IgD-negative memory B cell (primary cell): Measurements from ENCODE around the gene GPR137. TPM values are rescaled to one million over a fixed set of nuclear protein-coding genes. Genes with fewer than 3 reads are reported as not detected.

Source experiments
- H3K27ac Mint-ChIP-seq, 3 donors: one replicate each; pipeline ENCODE4 v1.8.0; 2020 to 2022; ENCODE audit warnings: mild to moderate bottlenecking in 3 of 3, mixed read lengths in 3 of 3, moderate library complexity in 1 of 3
- H3K27me3 Mint-ChIP-seq: one replicate; pipeline ENCODE4 v1.8.0; 2021; ENCODE audit warnings: mixed read lengths
- H3K36me3 Mint-ChIP-seq: one replicate; pipeline ENCODE4 v1.8.0; 2020; ENCODE audit warnings: mild to moderate bottlenecking, mixed read lengths
- H3K4me1 Mint-ChIP-seq, 3 donors: one replicate each; pipeline ENCODE4 v1.8.0; 2020 to 2022; ENCODE audit warnings: mixed read lengths in 3 of 3, mild to moderate bottlenecking in 1 of 3
- H3K4me3 Mint-ChIP-seq, 4 donors: one replicate each; pipeline ENCODE4 v1.8.0; 2020 to 2022; ENCODE audit warnings: mild to moderate bottlenecking in 4 of 4, mixed read lengths in 4 of 4, moderate library complexity in 3 of 4
- H3K9me3 Mint-ChIP-seq, 3 donors: one replicate each; pipeline ENCODE4 v1.8.0; 2020 to 2021; ENCODE audit warnings: mixed read lengths in 3 of 3, mild to moderate bottlenecking in 1 of 3
- polyA plus RNA-seq: library from polyadenylated mRNA; unstranded; fragments of 300-500 nt; fragmentation: Illumina TruSeq; gene quantifications from one replicate; pipeline ENCODE4 v1.2.3, GENCODE V29; 2021

GPR137 gene
- polyA plus RNA-seq, 1 donor from 2014 or later, result 19.7 TPM

- peaks cover 3 to 12% (median 7%) of the 10 kb centered on the region in 3 donors for H3K4me1 Mint-ChIP-seq
- H3K9me3 Mint-ChIP-seq, result peaks cover 0 to 3% (median 0%) of the 10 kb centered on the region in 3 donors
- H3K27me3 Mint-ChIP-seq, result peaks cover 59% of the 10 kb centered on the region
- peak overlapping the region in 1 of 4 donors; percentile 15 for H3K4me3 Mint-ChIP-seq
- H3K27ac Mint-ChIP-seq, result peak overlapping the region in 1 of 3 donors; percentile 27
- H3K36me3 Mint-ChIP-seq, result no peaks in the 10 kb centered on the region
These were observed 9.1 kb downstream of the GPR137 start for GRCh38 chr11:64294774-64295173.

- no peaks in the 10 kb centered on the region for H3K36me3 Mint-ChIP-seq
- no peak overlapping the region for H3K27ac Mint-ChIP-seq
- peaks cover 0 to 1% (median 0%) of the 10 kb centered on the region in 3 donors for H3K9me3 Mint-ChIP-seq
- H3K27me3 Mint-ChIP-seq, result peaks cover 63% of the 10 kb centered on the region
- peaks cover 8 to 13% (median 12%) of the 10 kb centered on the region in 3 donors for H3K4me1 Mint-ChIP-seq
- H3K4me3 Mint-ChIP-seq, result peak overlapping the region in 1 of 4 donors; percentile 15
These were observed 10.1 kb downstream of the GPR137 start for GRCh38 chr11:64295760-64296159.

GRCh38 chr11:64296236-64296635 is 10.6 kb downstream of the GPR137 start:
- peaks cover 64% of the 10 kb centered on the region for H3K27me3 Mint-ChIP-seq
- peaks cover 11 to 16% (median 12%) of the 10 kb centered on the region in 3 donors for H3K4me1 Mint-ChIP-seq
- no peaks in the 10 kb centered on the region for H3K9me3 Mint-ChIP-seq
- H3K27ac Mint-ChIP-seq, result peak overlapping the region in 1 of 3 donors; percentile 61
- H3K4me3 Mint-ChIP-seq, result peak overlapping the region in 2 of 4 donors; percentile 15 to 17
- no peaks in the 10 kb centered on the region for H3K36me3 Mint-ChIP-seq

GRCh38 chr11:64296830-64297698 is 11.4 kb downstream of the GPR137 start:
- Mint-ChIP-seq H3K36me3 (no peaks in the 10 kb centered on the region), H3K4me3 (peak overlapping the region in 3 of 4 donors; percentile 6 to 53 (median 29)), H3K27ac (peak overlapping the region in 2 of 3 donors; percentile 7 to 61), H3K9me3 (no peaks in the 10 kb centered on the region), H3K27me3 (peaks cover 64% of the 10 kb centered on the region), H3K4me1 (peaks cover 11 to 16% (median 12%) of the 10 kb centered on the region in 3 donors)

- Mint-ChIP-seq H3K4me3 (peak overlapping the region in 3 of 4 donors; percentile 29 to 57 (median 53)), H3K27me3 (peaks cover 60% of the 10 kb centered on the region), H3K4me1 (peaks cover 11 to 13% (median 12%) of the 10 kb centered on the region in 3 donors), H3K9me3 (no peaks in the 10 kb centered on the region), H3K27ac (peak overlapping the region in 1 of 3 donors; percentile 7), H3K36me3 (no peaks in the 10 kb centered on the region)
These were observed 12.2 kb downstream of the GPR137 start for GRCh38 chr11:64297699-64298358.

GRCh38 chr11:64298966-64299846 is 13.6 kb downstream of the GPR137 start:
- Mint-ChIP-seq H3K4me3 (peak overlapping the region in 3 of 4 donors; percentile 68 to 82 (median 81)), H3K9me3 (no peaks in the 10 kb centered on the region), H3K27ac (peak overlapping the region in 2 of 3 donors; percentile 83 to 90), H3K27me3 (peaks cover 48% of the 10 kb centered on the region), H3K36me3 (no peaks in the 10 kb centered on the region), H3K4me1 (peaks cover 12 to 16% (median 14%) of the 10 kb centered on the region in 3 donors)

- Mint-ChIP-seq H3K27ac (peak within 1 kb of the TSS; percentile 84 to 93 (median 90)), H3K9me3 (no peaks in the 10 kb centered on the region), H3K27me3 (peaks cover 46% of the 10 kb centered on the region), H3K4me1 (peaks cover 12 to 17% (median 15%) of the 10 kb centered on the region in 3 donors), H3K36me3 (no peaks in the 10 kb centered on the region), H3K4me3 (peak within 1 kb of the TSS; percentile 74 to 93 (median 91))
These were observed 14.4 kb downstream of the GPR137 start, which contains the start of gene CATSPERZ for GRCh38 chr11:64299847-64300648. TSS of gene CATSPERZ (plus strand) at chr11:64300358. CDS start at chr11:64300411, 53 bp downstream.

- Mint-ChIP-seq H3K27ac (peak overlapping the region; percentile 90 to 99 (median 98)), H3K9me3 (no peaks in the 10 kb centered on the region), H3K4me1 (peaks cover 12 to 25% (median 19%) of the 10 kb centered on the region in 3 donors), H3K27me3 (peaks cover 20% of the 10 kb centered on the region), H3K4me3 (peak overlapping the region in 3 of 4 donors; percentile 43 to 89 (median 87)), H3K36me3 (no peaks in the 10 kb centered on the region)
These were observed 17.7 kb downstream of the GPR137 start for GRCh38 chr11:64303109-64304031.

- Mint-ChIP-seq H3K9me3 (no peaks in the 10 kb centered on the region), H3K27me3 (peaks cover 15% of the 10 kb centered on the region), H3K36me3 (no peaks in the 10 kb centered on the region), H3K27ac (peak overlapping the region; percentile 90 to 99 (median 98)), H3K4me1 (peaks cover 12 to 24% (median 19%) of the 10 kb centered on the region in 3 donors), H3K4me3 (peak overlapping the region; percentile 87 to 98 (median 92))
These were observed 18.3 kb downstream of the GPR137 start for GRCh38 chr11:64304032-64304315.

GRCh38 chr11:64304316-64305072 is 18.8 kb downstream of the GPR137 start:
- no peaks in the 10 kb centered on the region for H3K36me3 Mint-ChIP-seq
- H3K27ac Mint-ChIP-seq, result peak overlapping the region; percentile 90 to 99 (median 98)
- H3K27me3 Mint-ChIP-seq, result peaks cover 14% of the 10 kb centered on the region
- H3K4me1 Mint-ChIP-seq, result peaks cover 12 to 24% (median 19%) of the 10 kb centered on the region in 3 donors
- no peaks in the 10 kb centered on the region for H3K9me3 Mint-ChIP-seq
- peak overlapping the region; percentile 87 to 98 (median 92) for H3K4me3 Mint-ChIP-seq

- H3K4me1 Mint-ChIP-seq, result peaks cover 9 to 22% (median 17%) of the 10 kb centered on the region in 3 donors
- peak within 1 kb of the TSS; percentile 90 to 99 (median 98) for H3K27ac Mint-ChIP-seq
- H3K9me3 Mint-ChIP-seq, result no peaks in the 10 kb centered on the region
- peaks cover 9% of the 10 kb centered on the region for H3K27me3 Mint-ChIP-seq
- H3K4me3 Mint-ChIP-seq, result peak within 1 kb of the TSS; percentile 87 to 99 (median 97)
- no peaks in the 10 kb centered on the region for H3K36me3 Mint-ChIP-seq
These were observed 19.5 kb downstream of the GPR137 start, which contains the start of gene ESRRA for GRCh38 chr11:64305075-64305690. TSS of gene ESRRA (plus strand) at chr11:64305524. CDS start at chr11:64307180, 1,656 bp downstream.
